GM19467 (cell line): ENCODE results near the gene CSPG5.

Source experiments
- ATAC-seq: cut with Tn5 transposase; IDR thresholded peaks from one replicate; pipeline ENCODE4 v1.9.1; 2021; ENCODE audit warnings: mild to moderate bottlenecking, moderate library complexity; ENCODE audit not compliant: unreplicated experiment

CSPG5 gene, protein sequence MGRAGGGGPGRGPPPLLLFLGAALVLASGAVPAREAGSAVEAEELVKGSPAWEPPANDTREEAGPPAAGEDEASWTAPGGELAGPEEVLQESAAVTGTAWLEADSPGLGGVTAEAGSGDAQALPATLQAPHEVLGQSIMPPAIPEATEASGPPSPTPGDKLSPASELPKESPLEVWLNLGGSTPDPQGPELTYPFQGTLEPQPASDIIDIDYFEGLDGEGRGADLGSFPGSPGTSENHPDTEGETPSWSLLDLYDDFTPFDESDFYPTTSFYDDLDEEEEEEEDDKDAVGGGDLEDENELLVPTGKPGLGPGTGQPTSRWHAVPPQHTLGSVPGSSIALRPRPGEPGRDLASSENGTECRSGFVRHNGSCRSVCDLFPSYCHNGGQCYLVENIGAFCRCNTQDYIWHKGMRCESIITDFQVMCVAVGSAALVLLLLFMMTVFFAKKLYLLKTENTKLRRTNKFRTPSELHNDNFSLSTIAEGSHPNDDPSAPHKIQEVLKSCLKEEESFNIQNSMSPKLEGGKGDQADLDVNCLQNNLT

DNA sequence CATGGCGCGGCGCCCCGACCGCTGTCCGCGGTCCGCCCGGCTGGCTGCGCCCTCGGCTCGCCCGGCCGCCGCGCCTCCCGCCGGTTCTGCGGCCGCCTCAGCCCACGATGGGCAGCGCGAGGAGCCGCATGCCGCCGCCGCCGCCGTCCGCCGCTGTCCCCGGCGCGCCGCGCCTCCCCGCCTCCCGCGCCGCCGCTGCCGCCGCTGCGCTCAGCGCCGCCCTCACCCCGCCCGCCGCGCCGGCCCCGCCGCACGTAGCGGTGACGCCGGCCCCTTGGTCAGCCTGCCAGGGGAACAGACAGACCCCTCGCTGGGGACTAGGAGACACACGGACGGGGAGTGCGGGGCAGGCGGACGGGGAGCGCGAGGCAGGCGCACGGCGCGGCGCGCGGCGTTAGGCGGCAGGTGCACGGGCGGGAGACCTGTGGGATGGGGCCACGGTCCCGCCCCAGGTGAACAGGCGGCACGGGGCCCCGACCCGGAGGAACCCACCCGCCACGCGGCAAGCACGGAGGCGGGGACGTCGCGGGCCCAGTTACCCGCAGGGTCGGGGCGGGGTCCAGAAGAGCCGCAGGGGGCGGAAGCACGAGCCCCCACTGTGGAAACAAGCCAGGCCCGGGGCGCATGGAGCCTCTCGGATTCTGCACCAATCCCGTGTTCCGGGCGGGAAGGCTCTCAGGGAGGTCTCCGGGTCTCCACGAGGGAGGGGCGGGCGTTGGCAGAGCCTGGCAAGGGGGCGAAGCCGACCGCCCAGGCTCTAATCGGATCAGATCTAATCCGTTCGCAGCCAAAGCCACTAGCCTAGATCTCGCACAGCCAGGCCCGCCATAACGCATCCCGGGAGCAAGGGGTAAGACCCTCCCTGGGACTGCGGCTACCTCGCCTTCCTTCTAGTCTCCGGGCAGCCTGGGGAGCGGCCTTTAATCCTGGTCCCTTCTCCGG, at the start of gene CSPG5:
Gene CSPG5 (minus strand): TSS at position 175 of the 942 bp plus-strand sequence. CDS start 172 bp downstream, at position 3.
- ATAC-seq = no peak

DNA sequence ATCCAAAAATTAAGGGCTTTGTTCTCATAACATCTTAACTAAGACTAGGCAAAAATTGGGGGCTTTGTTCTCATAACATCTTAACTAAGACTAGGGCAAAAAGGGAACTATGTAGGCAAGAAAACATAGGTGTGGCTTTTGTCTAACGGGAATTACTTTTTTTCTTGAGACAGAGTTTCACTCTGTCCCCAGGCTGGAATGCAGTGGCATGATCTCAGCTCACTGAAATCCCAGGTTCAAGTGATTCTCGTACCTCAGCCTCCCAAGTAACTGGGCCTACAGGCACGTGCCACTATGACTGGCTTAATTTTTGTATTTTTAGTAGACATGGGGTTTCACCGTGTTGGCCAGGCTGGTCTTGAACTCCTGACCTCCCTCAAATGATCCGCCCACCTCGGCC, 49.8 kb upstream of the CSPG5 start:
- no peak for ATAC-seq

DNA sequence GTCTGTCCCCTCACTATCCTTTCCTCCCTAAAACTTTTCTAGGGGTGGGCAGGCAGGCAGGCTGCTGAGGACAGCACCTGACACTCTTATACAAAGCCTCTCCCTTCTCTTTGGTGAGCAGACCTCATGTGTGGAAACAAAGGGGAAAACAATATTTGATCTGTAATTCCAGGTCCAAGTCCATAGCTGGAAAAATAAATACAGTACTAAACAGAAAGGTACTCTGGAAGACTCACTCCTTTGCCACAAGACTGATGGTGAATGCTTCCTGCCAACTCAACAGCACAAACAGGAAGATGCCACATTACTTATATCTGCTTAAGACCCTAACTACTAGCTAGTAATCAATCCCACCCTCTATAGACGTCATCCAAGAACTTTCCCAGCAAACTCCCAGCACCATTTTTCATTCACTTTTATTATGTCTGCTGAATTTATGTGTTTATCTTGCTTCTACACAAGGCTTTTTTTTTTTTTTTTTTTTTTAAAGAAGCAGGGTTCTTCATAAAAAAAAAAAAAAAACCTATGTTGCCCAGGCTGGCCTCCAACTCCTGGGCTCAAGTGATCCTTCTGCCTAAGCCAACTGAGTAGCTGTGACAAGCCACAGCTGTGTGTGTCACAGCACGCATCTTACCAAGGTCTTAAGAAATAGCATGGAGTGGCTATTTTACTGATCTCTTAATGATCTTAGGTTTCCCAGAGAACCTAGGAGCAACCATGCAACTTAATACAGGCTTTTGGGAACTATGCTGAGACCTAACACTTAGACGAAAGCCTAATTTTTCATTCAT, 44.2 kb upstream of the CSPG5 start:
- no peak for ATAC-seq

DNA sequence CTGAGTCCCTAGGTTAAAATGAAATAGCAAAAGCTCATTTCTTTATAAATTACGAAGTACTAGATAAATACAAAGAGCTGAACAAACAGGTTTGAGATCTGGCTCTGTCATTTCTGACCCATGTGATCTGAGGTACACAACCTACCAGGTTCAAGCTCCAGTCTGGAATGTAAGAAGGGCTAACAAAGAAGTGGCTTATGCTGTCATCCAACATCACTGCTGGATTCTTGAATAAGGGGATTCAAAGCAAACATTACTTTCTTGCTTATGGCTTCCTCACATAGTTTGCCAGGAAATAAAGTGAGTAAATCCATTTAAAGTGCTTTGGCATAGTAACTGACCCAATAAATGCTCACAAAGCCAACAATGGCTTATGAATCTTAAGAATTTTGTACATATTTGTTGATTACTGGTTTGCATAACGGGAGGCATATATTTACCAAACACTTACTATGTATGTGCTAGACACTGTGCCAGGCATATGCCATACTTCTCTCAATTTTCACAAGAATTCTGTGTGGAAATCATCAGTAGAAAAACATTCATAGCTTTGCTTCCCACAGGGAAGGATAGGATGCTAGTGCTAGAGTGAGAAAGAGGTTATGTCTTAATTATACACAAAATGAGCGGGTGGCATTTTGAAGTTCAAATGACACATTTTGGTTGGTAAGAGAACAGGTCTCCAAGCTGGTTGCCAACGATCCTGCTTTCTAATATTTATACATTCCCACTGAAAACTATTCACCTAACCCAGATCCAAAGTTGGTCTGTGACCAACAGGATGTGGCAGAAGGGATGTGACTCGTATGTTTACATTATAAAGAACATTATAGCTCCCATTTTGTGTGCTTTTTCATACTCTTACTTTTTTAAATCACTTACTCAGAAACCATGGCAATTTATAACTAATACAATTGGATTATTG, 38.7 kb upstream of the CSPG5 start:
- no peak for ATAC-seq

DNA sequence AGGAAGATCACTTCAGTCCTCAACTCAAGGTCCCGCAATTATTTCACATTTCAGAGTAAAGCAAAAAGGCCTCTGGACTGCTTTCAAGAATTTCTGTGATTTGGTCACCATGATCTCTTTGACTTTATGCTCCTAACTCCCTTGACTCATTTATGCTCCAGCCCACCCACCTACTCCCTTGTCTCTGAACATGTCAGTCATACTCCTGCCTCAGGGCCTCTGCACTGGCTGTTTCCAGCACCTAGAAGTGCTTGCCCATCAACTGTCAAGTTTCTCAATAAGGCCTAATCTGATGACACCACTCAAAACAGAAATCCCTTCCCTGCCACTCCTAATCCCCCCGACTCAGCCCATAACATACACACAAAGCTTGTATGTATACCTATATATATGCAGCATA, 36.1 kb upstream of the CSPG5 start:
- no peak for ATAC-seq

DNA sequence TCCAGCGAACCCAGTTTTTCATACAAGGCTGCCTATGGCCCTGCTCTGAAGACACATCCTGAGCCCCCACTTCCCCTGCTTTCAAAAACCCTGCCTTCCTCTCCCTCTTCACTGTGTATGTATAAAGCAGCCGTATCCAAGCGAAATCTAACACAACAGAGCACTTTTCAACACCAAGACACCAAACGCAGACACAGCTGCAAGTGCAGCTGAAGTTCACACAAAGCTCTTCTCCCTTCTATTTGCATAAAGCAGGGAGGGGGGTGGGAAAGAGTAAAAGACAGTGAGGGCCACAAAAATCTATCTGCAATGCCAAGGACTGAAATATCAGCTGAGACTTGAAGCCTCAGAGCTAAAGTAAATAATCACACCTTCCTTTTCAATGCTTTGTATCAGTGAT, 35.1 kb upstream of the CSPG5 start:
- no peak for ATAC-seq

DNA sequence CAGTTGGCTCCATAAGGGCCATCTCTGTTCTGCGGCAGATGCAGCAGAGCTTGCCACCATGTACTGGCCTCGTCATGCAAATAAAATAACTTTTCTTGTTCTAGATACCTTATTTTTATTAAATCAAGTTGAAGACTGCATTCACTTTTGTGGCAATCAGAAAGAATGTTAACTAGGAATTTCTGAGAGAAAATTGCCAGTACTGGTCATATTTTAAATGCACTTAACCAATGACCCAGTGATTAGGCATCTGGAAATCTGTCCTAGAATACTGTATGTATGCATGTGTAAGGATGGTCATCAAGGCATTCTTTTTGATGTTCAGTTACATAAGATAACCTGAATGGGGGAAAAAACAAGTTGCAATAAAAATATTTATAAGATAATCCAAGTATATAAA, 34.2 kb upstream of the CSPG5 start:
- ATAC-seq = no peak

DNA sequence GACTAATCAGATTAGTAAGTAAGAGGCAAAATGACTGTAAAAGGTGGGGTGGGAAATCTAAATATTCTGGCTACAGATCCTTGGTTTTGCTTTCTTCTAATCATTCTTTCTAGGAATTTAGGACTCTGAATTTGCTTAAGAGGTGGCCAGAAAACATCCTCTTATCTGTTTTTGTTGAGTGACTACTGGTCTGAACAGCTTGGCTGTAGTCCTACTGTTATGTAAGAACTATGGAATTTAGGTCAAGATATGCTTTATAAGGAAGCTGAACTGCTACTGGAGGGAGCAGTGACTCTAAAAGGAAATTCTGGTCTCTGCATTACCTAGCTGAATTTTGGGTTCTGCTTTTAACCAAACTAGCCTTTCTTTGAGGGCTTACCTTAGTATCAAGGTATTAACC, 33.5 kb upstream of the CSPG5 start:
- ATAC-seq = no peak

DNA sequence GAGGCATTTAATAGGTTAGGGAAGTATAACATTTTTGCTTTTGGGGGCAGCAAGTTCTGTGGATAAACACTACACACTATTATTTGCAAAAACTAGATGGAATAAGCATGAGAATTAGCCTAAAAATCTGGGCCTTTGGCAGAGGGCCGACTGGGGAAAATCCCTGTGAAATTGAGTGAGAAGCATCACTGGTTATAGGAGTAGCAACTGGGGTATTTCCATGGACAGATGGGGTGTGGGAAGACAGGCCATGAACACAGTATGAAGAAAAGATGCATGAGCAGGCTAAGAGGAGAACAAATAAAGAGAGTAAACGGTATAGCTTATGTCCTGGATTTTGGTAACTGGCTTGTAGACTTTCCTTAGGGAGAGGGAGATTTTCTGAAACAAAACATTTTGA, 32.9 kb upstream of the CSPG5 start:
- no peak for ATAC-seq

DNA sequence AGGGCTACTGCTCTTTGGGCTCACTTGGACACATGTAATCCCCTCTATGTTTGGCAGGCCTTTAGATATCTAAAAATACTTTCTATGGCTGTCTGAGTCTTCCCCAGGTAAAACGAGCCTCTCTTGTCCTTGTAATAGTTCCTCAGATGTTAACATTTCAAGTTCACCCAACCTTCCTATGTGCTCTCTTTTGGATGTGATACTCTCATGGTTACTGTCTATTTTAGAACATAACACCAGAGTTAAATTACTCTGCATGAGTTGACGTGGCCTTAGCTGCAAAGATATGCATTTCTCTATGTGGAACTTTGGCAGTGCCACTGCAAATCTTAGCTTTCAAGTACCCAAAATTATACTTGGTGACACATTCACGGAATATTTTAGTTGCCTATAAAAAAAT, 31.9 kb upstream of the CSPG5 start:
- no peak for ATAC-seq

DNA sequence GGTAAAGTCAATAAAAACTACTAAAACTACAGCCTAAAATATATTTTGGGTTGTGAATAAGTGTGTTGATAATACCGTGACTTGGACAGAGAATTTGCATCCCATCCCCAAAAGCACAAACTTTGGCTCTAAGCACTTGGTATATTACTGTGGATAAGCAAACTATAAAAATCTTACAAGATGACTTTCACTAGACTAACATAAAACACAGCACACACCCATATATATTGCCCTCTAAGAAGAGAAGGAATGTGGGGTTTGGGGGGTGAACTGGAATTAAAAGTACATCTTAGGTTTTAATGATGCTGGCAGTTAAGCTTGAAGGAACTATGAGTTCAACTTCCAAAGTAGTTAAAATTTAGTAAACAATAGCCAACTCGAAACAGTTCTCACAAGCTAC, 28.7 kb upstream of the CSPG5 start:
- no peak for ATAC-seq

DNA sequence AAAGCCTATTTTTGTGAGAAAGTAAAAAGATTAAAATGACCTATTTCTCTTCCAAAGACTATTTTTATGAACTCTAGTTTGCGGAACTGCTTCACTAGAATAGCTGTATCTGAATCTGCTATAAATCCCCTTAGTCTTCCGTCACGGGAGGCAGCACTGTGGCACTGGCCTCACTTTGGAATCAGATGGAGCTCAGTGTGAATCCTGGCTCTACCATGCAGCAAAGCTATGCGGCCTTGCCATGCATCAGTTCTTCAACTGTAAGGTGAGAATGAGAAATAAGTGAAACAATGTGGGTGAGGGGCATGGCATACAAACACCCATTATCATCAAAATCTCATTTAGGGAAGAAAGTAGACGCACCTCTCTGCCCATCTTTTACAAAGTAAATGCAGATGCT, 27.5 kb upstream of the CSPG5 start:
- no peak for ATAC-seq

DNA sequence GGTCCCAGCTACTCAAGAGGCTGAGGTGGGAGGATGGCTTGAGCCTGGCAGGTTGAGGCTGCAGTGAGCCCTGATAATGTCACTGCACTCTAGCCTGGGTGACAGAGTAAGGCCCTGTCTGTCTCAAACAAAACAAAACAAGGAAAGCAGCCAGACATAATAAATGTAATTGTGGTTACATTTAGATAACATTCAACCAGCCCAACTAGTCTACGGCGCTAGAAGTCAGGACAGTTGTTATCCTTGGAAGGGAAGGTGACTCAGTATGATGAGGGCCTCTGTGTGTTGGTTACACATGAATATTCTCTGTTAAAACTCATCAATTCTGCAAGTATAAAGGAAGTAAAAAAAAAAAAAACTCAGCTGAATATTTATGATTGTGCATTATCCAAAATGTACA, 27.0 kb upstream of the CSPG5 start:
- no peak for ATAC-seq

DNA sequence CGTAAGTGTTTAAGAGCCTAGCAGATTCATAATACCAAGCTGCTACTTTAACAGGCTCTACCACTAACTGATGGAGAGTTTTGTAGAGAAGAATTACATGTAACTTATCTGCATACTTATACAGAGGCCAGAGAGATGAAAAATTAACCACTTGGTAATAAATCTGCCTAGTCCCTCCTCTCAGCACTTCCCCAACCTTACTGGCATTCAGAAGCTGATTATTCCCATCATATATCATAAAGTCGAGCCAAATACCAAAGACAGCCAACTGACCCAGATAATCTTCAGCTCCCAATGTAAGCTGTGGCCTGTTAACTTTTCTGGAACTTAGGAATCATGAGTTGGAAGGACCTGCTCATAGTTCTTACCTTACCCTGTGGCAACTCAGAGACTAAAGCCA, 25.5 kb upstream of the CSPG5 start:
- ATAC-seq = no peak

DNA sequence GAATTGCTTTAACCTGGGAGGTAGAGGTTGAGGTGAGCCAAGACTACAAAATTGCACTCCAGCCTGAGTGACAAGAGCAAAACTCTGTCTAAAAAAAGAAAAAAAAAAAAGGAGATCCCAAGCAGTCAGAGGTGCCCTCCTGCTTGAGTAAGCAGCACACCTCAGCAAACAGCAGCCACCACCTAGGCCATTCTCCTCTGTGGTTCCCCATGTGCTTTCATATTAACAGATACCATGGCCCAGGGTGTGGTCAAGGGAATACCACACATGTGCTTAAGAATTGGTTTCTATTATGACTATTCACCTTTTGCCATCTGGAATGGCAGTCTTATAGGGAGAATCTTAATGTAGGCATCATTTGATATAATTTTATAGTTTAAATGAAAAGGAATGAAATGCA, 24.7 kb upstream of the CSPG5 start:
- no peak for ATAC-seq

DNA sequence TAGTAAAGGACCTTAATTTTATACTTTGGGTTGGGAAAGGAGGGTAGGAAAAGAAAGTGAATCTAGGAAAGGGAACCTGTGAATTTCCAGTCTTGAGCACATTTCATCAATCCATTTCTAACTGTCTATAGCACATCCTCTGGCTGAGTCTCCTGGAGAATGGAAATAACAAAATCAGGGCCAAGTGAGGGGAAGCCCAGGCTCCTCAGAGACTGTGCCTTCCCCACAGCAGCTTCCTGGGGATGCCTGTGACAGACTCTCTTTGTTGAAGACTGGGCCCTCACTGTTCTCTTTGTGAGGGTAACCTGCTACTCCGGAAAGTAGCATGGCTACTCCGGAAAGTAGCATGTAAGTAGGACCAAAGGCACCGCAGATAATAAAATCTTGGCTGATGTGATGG, 22.6 kb upstream of the CSPG5 start:
- no peak for ATAC-seq

DNA sequence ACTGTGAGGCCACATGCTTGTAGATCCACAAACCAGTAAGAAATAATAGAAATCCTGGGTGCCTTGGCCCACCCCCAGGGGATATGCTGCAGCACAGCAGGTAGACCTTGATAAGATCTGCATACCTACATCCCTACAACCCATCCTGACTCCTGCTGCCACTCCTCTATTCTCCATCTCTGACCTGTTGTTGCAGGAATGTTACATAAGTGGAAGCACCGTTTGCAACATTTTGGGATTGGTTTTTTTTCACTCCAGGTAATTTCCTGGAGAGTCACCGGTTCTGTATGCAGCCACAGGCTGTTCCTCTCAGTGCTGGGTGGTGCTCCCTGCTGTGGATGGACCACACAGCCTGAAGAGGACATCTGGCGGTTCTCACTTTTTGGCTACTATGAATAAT, 16.1 kb upstream of the CSPG5 start:
- no peak for ATAC-seq

DNA sequence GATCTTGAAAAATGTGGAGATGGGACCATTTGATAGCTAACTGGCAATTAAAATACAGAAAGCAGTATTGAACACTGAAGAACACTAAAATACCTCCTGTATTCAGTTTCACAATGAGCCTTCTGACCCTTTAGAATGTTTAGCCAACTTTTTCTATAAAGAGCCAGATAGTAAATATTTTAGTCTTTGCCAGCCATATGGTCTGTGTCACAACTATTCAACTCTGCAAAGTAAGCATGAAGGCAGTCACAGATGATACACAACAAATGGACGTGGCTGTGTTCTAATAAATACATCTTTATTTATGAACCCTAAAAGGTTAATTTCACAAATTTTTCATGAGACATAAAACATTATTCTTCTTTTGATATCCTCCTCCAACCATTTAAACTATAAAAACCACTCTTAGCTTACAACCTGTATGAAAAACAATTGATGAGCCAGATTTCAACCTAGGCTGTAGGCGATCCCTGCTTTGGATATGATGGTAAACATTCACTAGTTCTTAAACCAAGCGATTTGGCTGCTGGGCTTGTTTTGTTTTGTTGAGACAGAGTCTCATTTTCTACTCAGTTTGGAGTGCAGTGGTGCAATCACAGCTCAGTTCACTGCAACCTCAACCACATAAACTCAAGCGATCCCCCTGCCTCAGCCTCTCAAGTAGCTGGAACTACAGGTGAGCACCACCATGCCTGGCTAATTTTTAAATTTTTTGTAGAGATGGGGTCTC, 13.6 kb upstream of the CSPG5 start:
- ATAC-seq = no peak

DNA sequence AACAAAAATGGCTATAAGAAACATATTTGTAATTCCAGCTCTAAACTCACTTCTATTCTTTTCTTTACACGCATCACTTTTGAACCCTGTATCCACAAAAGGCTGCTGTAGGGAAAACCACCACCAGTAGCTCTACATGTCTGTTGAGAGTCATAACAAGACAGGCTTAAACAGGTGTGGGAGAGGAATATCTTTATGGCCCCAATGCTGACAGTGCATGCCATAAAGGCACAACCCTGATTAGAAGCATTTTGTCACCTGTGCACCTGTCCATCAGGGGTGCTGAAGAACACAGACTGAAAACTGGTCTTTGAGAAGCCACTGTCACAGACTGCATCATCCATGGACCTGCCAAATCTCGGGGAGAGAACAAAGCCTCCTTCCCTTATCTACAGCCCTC, 11.6 kb upstream of the CSPG5 start:
- ATAC-seq = no peak
